ENCODE measurements around the gene SH3BP5L.

The SH3BP5L gene

DNA sequence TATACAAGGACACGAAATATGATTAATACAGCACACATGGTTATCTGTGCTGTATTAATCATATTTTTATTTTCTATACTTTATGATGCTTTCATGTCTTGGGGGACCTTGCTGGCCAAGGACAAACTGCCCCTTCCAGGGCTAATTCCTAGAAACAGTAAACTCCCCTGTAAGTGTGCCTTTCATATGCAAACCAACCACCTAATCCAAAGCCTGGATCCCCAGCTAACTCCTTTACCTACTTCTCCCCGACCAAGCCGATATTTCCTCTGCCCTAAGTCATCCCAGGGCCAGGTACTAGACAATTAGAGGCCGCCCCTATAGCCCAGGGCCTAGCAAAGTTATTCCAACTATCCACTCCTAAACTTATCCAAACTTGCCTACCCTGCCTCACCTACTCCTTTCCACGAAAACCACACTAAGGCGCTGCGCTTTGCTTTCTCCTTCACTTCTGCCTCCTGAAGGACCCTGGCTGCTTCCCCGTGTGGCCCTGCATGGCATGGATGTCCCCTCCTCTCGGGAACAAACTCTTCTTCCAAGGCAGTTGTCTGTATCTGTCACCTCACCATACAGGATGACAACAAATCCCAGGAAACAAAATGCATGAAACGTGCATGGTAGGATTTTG, 10.2 kb downstream of the SH3BP5L start:
- DNase-seq (ENCODE audit: insufficient read length, low spot score) (no peak), FAIRE-seq (no peak)
- TF ChIP-seq, protein P1, sequence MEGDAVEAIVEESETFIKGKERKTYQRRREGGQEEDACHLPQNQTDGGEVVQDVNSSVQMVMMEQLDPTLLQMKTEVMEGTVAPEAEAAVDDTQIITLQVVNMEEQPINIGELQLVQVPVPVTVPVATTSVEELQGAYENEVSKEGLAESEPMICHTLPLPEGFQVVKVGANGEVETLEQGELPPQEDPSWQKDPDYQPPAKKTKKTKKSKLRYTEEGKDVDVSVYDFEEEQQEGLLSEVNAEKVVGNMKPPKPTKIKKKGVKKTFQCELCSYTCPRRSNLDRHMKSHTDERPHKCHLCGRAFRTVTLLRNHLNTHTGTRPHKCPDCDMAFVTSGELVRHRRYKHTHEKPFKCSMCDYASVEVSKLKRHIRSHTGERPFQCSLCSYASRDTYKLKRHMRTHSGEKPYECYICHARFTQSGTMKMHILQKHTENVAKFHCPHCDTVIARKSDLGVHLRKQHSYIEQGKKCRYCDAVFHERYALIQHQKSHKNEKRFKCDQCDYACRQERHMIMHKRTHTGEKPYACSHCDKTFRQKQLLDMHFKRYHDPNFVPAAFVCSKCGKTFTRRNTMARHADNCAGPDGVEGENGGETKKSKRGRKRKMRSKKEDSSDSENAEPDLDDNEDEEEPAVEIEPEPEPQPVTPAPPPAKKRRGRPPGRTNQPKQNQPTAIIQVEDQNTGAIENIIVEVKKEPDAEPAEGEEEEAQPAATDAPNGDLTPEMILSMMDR (IDR thresholded peaks at IDR 0.05; ENCODE audit: insufficient read depth, missing control alignments), result no peak

DNA sequence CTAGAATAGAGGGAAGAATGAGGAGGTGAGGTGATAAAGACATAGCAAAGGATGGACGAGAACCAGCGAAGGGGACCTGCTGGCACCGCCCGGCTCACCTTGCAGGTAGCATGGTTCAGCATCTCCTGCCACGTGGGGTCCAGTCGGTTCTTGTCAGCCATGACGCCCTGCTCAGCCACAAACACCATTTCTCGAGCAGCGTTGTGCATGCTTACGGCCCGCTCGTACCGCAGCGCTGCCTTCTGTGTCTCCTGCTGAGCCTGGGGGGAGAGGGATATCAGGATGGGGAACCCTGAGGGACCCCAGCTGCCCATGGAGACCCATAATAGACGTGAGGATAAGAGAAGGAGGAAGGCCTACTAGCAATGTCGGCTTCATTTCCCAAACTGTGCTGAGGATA, 11.4 kb downstream of the SH3BP5L start:
- DNase-seq (ENCODE audit: insufficient read length, low spot score), result no peak
- TF ChIP-seq, protein P1 (IDR thresholded peaks at IDR 0.05; ENCODE audit: insufficient read depth, missing control alignments), result no peak
- no peak for FAIRE-seq

DNA sequence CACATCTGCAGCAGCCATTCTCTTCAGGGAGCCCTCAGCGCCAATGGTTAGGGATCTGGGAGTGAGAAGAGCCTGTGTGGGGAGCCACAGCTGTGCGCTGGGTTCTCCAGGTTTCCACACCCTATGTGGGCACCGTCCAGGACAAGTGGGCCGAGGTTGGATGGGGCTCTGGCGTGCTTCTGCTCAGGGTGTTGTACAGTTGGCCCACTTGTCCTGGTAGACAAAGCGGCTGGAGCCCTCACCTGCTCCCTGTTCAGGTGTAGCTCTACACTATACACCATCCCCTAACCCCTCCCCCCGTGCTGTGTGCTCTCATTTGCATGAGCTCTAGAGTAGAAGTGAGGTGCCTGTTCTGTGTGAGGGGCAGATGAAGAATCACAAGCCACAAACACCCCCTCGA, 12.2 kb downstream of the SH3BP5L start:
- no peak for DNase-seq (ENCODE audit: insufficient read length, low spot score)
- TF ChIP-seq, protein P1 (IDR thresholded peaks at IDR 0.05; ENCODE audit: insufficient read depth, missing control alignments), result no peak
- no peak for FAIRE-seq

DNA sequence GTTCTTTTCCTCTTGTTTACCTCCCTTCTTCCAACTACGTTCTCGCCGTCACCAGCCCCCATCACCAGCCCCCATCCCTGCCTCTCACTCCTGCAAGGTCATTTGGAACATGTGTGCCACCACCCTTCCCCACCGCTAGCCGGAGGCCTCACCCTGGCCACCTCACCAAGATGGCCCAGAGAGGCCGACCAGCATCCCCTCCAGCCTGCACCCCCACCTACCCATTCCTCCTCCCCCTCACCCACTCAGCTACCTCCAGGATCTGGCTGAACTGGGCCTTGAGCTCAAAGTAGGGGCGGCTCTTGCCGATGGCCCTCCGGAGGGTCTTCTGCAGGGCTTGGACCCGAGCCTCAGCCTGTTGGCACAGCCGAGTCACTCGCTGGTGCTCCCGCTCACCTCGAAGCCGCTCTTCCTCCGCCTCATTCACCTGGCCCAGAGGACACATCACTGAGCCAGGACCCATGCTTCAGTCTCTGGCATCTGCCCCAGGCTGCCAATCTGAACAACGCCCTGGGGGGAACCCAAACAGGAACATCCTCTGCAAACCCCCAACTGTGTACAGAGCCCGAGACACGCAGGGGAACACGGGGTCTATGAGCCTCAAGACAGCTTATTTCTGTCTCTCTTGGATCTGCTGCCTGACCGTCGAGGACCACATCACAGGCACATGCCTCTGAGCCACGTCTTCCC, 12.8 kb downstream of the SH3BP5L start:
- TF ChIP-seq, protein P1 (IDR thresholded peaks at IDR 0.05; ENCODE audit: insufficient read depth, missing control alignments), result no peak
- no peak for DNase-seq (ENCODE audit: insufficient read length, low spot score)
- FAIRE-seq, result no peak

DNA sequence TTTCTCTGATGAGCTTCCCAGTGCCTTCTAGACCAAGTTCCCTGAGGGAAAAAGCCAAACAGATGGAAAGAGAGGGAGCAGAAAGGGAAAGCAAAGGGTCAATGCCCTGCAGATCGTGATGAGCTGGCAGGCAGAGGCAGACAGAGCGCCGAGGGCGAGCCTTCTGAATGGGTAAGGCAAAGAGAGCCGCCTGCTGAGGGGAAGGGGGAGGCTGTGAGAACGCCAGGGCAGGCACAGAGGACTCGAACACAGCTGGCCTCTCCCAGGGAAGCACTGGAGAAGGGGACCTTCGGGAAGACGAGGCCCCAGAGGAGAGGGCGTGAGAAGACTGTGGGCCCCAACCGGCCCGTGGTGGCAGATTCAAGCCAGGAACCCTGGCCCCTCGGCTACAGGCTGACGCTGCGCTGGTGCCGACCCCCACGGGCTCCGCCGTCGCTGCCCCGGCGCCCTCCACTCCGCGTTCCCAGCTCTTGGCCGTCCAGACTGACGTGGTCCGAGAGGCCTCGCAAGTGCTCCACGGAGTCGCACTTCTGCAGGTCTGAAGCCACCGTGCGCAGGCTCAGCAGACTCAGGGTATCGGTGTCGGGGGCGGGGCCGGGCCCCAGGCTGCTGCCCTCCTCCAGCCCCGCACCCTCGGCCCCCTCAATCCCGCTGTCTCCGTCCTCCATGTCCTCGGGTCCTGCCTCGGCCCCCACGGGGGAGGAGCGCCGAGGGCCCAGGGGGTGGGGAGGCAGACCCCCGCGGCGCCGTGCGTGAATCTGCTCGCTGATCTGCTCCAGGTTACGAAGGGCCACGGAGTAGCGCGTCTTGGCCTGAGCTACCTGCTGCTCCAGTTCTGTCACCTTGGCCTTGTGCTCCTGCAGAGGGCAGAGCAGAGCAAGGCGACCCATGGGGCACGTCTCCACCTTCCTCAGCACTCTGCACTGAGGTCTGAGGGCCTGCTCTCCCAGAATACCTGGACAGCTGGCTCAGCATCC, 13.9 kb downstream of the SH3BP5L start:
- no peak for FAIRE-seq
- TF ChIP-seq, protein P1 (IDR thresholded peaks at IDR 0.05; ENCODE audit: insufficient read depth, missing control alignments), result no peak
- no peak for DNase-seq (ENCODE audit: insufficient read length, low spot score)

DNA sequence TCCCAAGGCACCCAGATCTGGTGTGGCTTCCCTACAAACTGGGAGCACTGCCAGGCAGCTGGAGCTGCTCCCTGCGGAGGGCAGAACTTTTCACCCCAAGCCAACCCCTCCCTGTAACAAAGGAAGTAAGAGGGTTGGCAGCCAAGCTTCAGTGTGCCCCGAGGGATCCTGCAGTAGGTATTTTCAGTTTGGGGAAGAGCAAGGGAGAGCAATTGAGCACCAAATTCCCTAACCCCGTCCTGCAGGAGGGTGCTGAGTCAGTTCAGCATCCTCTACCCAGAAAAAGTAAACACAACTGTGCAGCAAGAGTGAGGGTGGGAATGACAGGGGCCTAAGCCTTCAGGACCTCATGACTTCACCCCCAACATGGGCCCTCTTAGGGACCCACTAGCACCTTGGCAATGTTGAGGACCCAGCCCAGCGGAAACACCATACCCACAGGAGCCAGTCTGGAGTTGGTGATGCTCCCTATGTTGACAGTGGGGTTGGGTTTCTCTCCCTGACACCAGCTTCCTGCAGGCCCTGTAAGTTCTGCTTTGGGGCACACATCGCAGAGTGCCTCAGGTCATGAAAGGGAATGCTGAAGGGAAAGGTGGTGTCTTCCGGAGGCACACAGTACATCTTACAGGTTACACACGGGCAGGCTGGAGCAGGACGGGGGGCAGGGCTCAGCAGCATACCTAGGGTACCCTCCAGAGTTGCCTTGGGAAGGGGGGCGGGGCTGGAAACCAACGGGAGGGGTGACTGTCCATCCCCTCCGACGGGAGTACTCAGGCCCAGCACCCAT, 14.8 kb downstream of the SH3BP5L start:
- DNase-seq (ENCODE audit: insufficient read length, low spot score) (no peak), FAIRE-seq (no peak)

More for the DNA sequence above, 14.8 kb downstream of the SH3BP5L start:
- TF ChIP-seq, protein P1 (IDR thresholded peaks at IDR 0.05; ENCODE audit: insufficient read depth, missing control alignments), result no peak
